ENCODE measurements around the gene MAP3K21.

MAP3K21 gene

GRCh38 chr1:233373226-233373625 is 45.7 kb downstream of the MAP3K21 start:
- H3K9me3 ChIP-seq (ENCODE audit: control insufficient read depth, low read length), result no peaks in the 10 kb centered on the region
- 92 to 98% methylated on average over 4 of the region's 6 CpGs for WGBS, 2 experiments (ENCODE audit: insufficient coverage in 2 of 2)

GRCh38 chr1:233375653-233376052 is 48.1 kb downstream of the MAP3K21 start:
- no peaks in the 10 kb centered on the region for H3K36me3 ChIP-seq (ENCODE audit: control insufficient read depth, insufficient read depth, low read length)
- H3K27ac ChIP-seq (ENCODE audit: low read depth, low read length, severe bottlenecking), result no peak overlapping the region
- H3K4me1 ChIP-seq (ENCODE audit: control insufficient read depth, insufficient read depth, low read length, poor library complexity, severe bottlenecking), result no peaks in the 10 kb centered on the region
- WGBS, 2 experiments (ENCODE audit: insufficient coverage in 2 of 2), result 90 to 93% methylated on average over 1 of the region's 2 CpGs
- H3K9me3 ChIP-seq (ENCODE audit: control insufficient read depth, low read length), result no peaks in the 10 kb centered on the region
- H3K4me3 ChIP-seq (ENCODE audit: extremely low read depth, insufficient read depth, low read length, poor library complexity, severe bottlenecking), result no peak overlapping the region

More at GRCh38 chr1:233373226-233373625, 45.7 kb downstream of the MAP3K21 start:
- H3K4me3 ChIP-seq (ENCODE audit: extremely low read depth, insufficient read depth, low read length, poor library complexity, severe bottlenecking), result no peak overlapping the region
- no peak overlapping the region for H3K27ac ChIP-seq (ENCODE audit: low read depth, low read length, severe bottlenecking)
- no peaks in the 10 kb centered on the region for H3K36me3 ChIP-seq (ENCODE audit: control insufficient read depth, insufficient read depth, low read length)
- H3K4me1 ChIP-seq (ENCODE audit: control insufficient read depth, insufficient read depth, low read length, poor library complexity, severe bottlenecking), result no peaks in the 10 kb centered on the region

DNA sequence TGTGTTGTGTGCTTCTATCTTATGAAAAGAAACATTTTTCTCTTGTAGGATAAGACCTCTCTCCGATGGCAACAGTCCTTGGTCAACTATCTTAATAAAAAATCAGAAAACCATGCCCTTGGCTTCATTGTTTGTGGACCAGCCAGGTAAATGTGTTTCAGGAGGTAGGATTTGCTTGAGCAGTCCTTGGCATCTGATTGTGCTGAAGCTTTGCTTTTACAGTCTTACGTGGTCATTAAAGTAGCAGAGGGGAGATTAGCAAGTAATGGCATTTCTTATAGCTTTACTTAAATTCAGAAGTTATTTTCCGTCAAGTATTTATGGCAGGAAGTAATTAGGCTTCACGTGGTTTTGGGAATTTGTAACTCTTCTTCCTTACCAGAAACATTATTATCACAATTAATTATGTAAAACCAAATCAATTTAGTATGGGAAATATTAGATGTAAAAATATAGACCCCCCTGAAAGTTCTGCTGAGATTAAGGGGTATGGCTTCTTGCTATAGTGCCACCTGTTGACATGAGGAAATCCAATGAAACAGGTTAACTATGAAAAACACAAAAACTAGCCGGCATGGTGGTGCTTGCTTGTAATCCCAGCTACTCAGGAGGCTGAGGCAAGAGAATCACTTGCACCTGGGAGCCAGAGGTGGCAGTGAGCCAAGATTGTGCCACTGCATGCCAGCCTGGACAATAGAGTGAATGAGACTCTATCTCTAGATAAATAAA is 49.0 kb downstream of the MAP3K21 start:
- no peak overlapping the region for H3K27ac ChIP-seq (ENCODE audit: low read depth, low read length, severe bottlenecking)
- WGBS, 2 experiments (ENCODE audit: insufficient coverage in 2 of 2), result 80 to 95% methylated on average over 1 to 2 of the region's 5 CpGs
- H3K36me3 ChIP-seq (ENCODE audit: control insufficient read depth, insufficient read depth, low read length), result no peaks in the 10 kb centered on the region
- H3K4me1 ChIP-seq (ENCODE audit: control insufficient read depth, insufficient read depth, low read length, poor library complexity, severe bottlenecking), result no peaks in the 10 kb centered on the region
- no peak overlapping the region for H3K4me3 ChIP-seq (ENCODE audit: extremely low read depth, insufficient read depth, low read length, poor library complexity, severe bottlenecking)
- no peaks in the 10 kb centered on the region for H3K9me3 ChIP-seq (ENCODE audit: control insufficient read depth, low read length)

- Histone ChIP-seq H3K4me3 (ENCODE audit: extremely low read depth, insufficient read depth, low read length, poor library complexity, severe bottlenecking) (no peak overlapping the region), H3K4me1 (ENCODE audit: control insufficient read depth, insufficient read depth, low read length, poor library complexity, severe bottlenecking) (no peaks in the 10 kb centered on the region), H3K9me3 (ENCODE audit: control insufficient read depth, low read length) (no peaks in the 10 kb centered on the region), H3K36me3 (ENCODE audit: control insufficient read depth, insufficient read depth, low read length) (no peaks in the 10 kb centered on the region), H3K27ac (ENCODE audit: low read depth, low read length, severe bottlenecking) (no peak overlapping the region)
- WGBS, 2 experiments (ENCODE audit: insufficient coverage in 2 of 2), result 78 to 82% methylated on average over 2 to 5 of the region's 7 CpGs
Measured at GRCh38 chr1:233379869-233380438, 52.4 kb downstream of the MAP3K21 start.

DNA sequence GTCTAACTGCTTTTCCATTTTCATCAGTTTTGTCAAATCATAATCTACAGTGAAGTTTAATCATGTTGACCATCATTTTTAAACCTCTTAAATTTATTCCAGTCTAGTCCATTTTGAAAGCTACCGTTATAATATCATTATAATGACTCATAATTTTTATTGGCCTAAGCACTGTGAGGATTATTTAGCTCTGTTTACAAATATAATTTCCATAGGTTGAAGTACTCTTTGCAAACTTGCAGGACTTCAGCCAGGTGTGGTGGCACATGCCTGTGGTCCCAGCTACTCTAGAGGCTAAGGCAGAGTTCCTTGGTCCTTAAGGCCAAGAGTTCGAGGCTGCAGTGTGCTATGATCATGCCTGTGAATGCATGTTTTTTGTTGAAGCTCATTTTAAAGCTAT is 54.3 kb downstream of the MAP3K21 start:
- no peaks in the 10 kb centered on the region for H3K36me3 ChIP-seq (ENCODE audit: control insufficient read depth, insufficient read depth, low read length)
- no peak overlapping the region for H3K27ac ChIP-seq (ENCODE audit: low read depth, low read length, severe bottlenecking)
- 80% methylated on average over 1 of the region's 2 CpGs; no CpG with 5 or more reads in 1 of the 2 experiments for WGBS, 2 experiments (ENCODE audit: insufficient coverage in 2 of 2)
- no peaks in the 10 kb centered on the region for H3K4me1 ChIP-seq (ENCODE audit: control insufficient read depth, insufficient read depth, low read length, poor library complexity, severe bottlenecking)
- H3K4me3 ChIP-seq (ENCODE audit: extremely low read depth, insufficient read depth, low read length, poor library complexity, severe bottlenecking), result no peak overlapping the region
- no peaks in the 10 kb centered on the region for H3K9me3 ChIP-seq (ENCODE audit: control insufficient read depth, low read length)

GRCh38 chr1:233383984-233384383 is 56.5 kb downstream of the MAP3K21 start:
- WGBS, 2 experiments (ENCODE audit: insufficient coverage in 2 of 2), result 88 to 100% methylated on average over 1 to 2 of the region's 3 CpGs

GRCh38 chr1:233386336-233386735 is 58.8 kb downstream of the MAP3K21 start:
- H3K27ac ChIP-seq (ENCODE audit: low read depth, low read length, severe bottlenecking), result no peak overlapping the region
- H3K9me3 ChIP-seq (ENCODE audit: control insufficient read depth, low read length), result no peaks in the 10 kb centered on the region
- no peaks in the 10 kb centered on the region for H3K36me3 ChIP-seq (ENCODE audit: control insufficient read depth, insufficient read depth, low read length)
- WGBS, 2 experiments (ENCODE audit: insufficient coverage in 2 of 2), result no CpG with 5 or more reads among the region's 2 CpGs
- no peak overlapping the region for H3K4me3 ChIP-seq (ENCODE audit: extremely low read depth, insufficient read depth, low read length, poor library complexity, severe bottlenecking)
- no peaks in the 10 kb centered on the region for H3K4me1 ChIP-seq (ENCODE audit: control insufficient read depth, insufficient read depth, low read length, poor library complexity, severe bottlenecking)

More at GRCh38 chr1:233383984-233384383, 56.5 kb downstream of the MAP3K21 start:
- Histone ChIP-seq H3K36me3 (ENCODE audit: control insufficient read depth, insufficient read depth, low read length) (no peaks in the 10 kb centered on the region), H3K9me3 (ENCODE audit: control insufficient read depth, low read length) (no peaks in the 10 kb centered on the region), H3K4me3 (ENCODE audit: extremely low read depth, insufficient read depth, low read length, poor library complexity, severe bottlenecking) (no peak overlapping the region), H3K4me1 (ENCODE audit: control insufficient read depth, insufficient read depth, low read length, poor library complexity, severe bottlenecking) (no peaks in the 10 kb centered on the region), H3K27ac (ENCODE audit: low read depth, low read length, severe bottlenecking) (no peak overlapping the region)

- 100% methylated on average over 1 of the region's 3 CpGs; no CpG with 5 or more reads in 1 of the 2 experiments for WGBS, 2 experiments (ENCODE audit: insufficient coverage in 2 of 2)
- H3K27ac ChIP-seq (ENCODE audit: low read depth, low read length, severe bottlenecking), result no peak overlapping the region
- no peaks in the 10 kb centered on the region for H3K9me3 ChIP-seq (ENCODE audit: control insufficient read depth, low read length)
- H3K4me1 ChIP-seq (ENCODE audit: control insufficient read depth, insufficient read depth, low read length, poor library complexity, severe bottlenecking), result no peaks in the 10 kb centered on the region
- no peak overlapping the region for H3K4me3 ChIP-seq (ENCODE audit: extremely low read depth, insufficient read depth, low read length, poor library complexity, severe bottlenecking)
- H3K36me3 ChIP-seq (ENCODE audit: control insufficient read depth, insufficient read depth, low read length), result no peaks in the 10 kb centered on the region
Measured at GRCh38 chr1:233387585-233387984, 60.1 kb downstream of the MAP3K21 start.

DNA sequence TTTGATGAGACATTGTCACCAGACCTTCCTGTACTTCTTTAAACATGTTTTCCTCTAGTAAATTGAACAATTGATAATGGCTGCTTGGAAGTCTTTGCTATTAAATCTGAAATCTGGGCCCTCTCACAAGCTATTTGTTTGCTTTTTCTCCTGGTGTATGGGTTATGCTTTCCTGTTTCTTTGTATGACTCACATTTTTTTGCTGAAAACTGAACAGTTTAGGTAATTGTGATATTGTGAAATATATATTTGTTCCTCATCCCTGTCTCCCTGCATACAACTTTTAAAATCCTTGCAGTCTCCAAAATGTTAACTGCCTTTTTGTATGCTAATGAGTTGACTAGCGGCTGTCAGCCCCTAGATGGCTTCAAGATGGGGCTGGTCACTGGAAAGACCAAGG is 61.6 kb downstream of the MAP3K21 start:
- Histone ChIP-seq H3K9me3 (ENCODE audit: control insufficient read depth, low read length) (no peaks in the 10 kb centered on the region), H3K27ac (ENCODE audit: low read depth, low read length, severe bottlenecking) (no peak overlapping the region)

GRCh38 chr1:233389893-233390292 is 62.4 kb downstream of the MAP3K21 start:
- Histone ChIP-seq H3K27ac (ENCODE audit: low read depth, low read length, severe bottlenecking) (no peak overlapping the region), H3K4me1 (ENCODE audit: control insufficient read depth, insufficient read depth, low read length, poor library complexity, severe bottlenecking) (no peaks in the 10 kb centered on the region), H3K36me3 (ENCODE audit: control insufficient read depth, insufficient read depth, low read length) (no peaks in the 10 kb centered on the region), H3K4me3 (ENCODE audit: extremely low read depth, insufficient read depth, low read length, poor library complexity, severe bottlenecking) (no peak overlapping the region), H3K9me3 (ENCODE audit: control insufficient read depth, low read length) (no peaks in the 10 kb centered on the region)
- WGBS, 2 experiments (ENCODE audit: insufficient coverage in 2 of 2), result 83 to 90% methylated on average over 1 of the region's 1 CpG

More for the DNA sequence above, 61.6 kb downstream of the MAP3K21 start:
- H3K4me3 ChIP-seq (ENCODE audit: extremely low read depth, insufficient read depth, low read length, poor library complexity, severe bottlenecking), result no peak overlapping the region
- H3K4me1 ChIP-seq (ENCODE audit: control insufficient read depth, insufficient read depth, low read length, poor library complexity, severe bottlenecking), result no peaks in the 10 kb centered on the region
- no CpG with 5 or more reads among the region's 1 CpG for WGBS, 2 experiments (ENCODE audit: insufficient coverage in 2 of 2)
- no peaks in the 10 kb centered on the region for H3K36me3 ChIP-seq (ENCODE audit: control insufficient read depth, insufficient read depth, low read length)
